ENCODE results near the gene ROR2.

- TF ChIP-seq RAD21 (CRISPR knock-in tag; IDR thresholded peaks at IDR 0.05) (no peak), JUND (CRISPR knock-in tag; IDR thresholded peaks at IDR 0.05) (no peak), HNF1B (CRISPR knock-in tag; IDR thresholded peaks at IDR 0.05) (no peak)
These were observed 63.5 kb downstream of the ROR2 start for GRCh38 chr9:91886414-91887076.
